ENCODE data around the gene MLANA. TPM values are rescaled to one million over a fixed set of nuclear protein-coding genes. Genes with fewer than 3 reads are reported as not detected.

MLANA gene
- polyA plus RNA-seq, 1 donor from 2014 or later = not detected

DNA sequence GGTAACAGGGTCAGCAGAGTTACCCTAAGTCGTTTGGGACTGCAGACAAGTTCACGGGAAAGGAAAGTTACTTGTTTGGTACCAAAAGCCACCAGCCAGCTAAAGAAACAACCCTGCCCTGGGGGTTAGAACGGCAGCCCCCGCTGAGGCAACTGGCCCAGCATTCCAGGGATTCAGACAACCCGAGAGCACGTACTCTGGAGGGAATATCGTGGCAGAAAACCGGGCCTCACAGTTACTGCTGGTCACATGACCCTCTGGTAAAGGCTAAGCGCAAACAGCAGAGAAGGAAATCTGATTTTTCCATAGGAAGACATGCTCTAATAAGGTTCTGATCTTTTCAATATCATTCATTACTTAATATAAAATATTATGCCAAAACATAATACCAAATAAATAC, 22.5 kb upstream of the MLANA start:
- no peaks in the 10 kb centered on the region for H3K36me3 ChIP-seq (ENCODE audit: insufficient read depth, low read length)
- no peak overlapping the region for H3K9ac ChIP-seq (ENCODE audit: low read length)
- H3K27me3 ChIP-seq (ENCODE audit: insufficient read depth, low read depth, low read length) = no peaks in the 10 kb centered on the region
- no peak overlapping the region for H3K4me2 ChIP-seq (ENCODE audit: low read length)
- no peak for TF ChIP-seq REST (IDR thresholded peaks at IDR 0.05; ENCODE audit: borderline replicate concordance)
- TF ChIP-seq POLR2AphosphoS5 (IDR thresholded peaks at IDR 0.05) = no peak
- no peak for TF ChIP-seq MXI1 (conservative IDR thresholded peaks at IDR 0.05; ENCODE audit: poor library complexity, severe bottlenecking)
- TF ChIP-seq EZH2 (IDR thresholded peaks at IDR 0.05; ENCODE audit: borderline replicate concordance, insufficient read depth, low read length, poor library complexity, severe bottlenecking) = no peak
- TF ChIP-seq RAD21 (conservative IDR thresholded peaks at IDR 0.05) = no peak
- TF ChIP-seq TAF1 (IDR thresholded peaks at IDR 0.05; ENCODE audit: low read depth) = no peak
- no peak for TF ChIP-seq EP300 (conservative IDR thresholded peaks at IDR 0.05; ENCODE audit: poor library complexity, severe bottlenecking)
- TF ChIP-seq, protein P1, sequence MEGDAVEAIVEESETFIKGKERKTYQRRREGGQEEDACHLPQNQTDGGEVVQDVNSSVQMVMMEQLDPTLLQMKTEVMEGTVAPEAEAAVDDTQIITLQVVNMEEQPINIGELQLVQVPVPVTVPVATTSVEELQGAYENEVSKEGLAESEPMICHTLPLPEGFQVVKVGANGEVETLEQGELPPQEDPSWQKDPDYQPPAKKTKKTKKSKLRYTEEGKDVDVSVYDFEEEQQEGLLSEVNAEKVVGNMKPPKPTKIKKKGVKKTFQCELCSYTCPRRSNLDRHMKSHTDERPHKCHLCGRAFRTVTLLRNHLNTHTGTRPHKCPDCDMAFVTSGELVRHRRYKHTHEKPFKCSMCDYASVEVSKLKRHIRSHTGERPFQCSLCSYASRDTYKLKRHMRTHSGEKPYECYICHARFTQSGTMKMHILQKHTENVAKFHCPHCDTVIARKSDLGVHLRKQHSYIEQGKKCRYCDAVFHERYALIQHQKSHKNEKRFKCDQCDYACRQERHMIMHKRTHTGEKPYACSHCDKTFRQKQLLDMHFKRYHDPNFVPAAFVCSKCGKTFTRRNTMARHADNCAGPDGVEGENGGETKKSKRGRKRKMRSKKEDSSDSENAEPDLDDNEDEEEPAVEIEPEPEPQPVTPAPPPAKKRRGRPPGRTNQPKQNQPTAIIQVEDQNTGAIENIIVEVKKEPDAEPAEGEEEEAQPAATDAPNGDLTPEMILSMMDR (IDR thresholded peaks at IDR 0.05; ENCODE audit: poor library complexity, severe bottlenecking) = no peak
- TF ChIP-seq SMC3 (conservative IDR thresholded peaks at IDR 0.05; ENCODE audit: poor library complexity) = no peak
- H3K79me2 ChIP-seq (replicated peaks; ENCODE audit: insufficient read depth, low read length) = no peaks in the 10 kb centered on the region
- no peaks in the 10 kb centered on the region for H3F3A ChIP-seq (ENCODE audit: insufficient read depth, low read length, poor library complexity, severe bottlenecking)
- no peaks in the 10 kb centered on the region for H3K9me2 ChIP-seq (ENCODE audit: insufficient read depth, low read length)
- no peak overlapping the region for H3K27ac ChIP-seq (ENCODE audit: low read length)
- H4K20me1 ChIP-seq (ENCODE audit: insufficient read depth) = no peaks in the 10 kb centered on the region
- H3K9me3 ChIP-seq (ENCODE audit: low read length) = no peaks in the 10 kb centered on the region
- no peak overlapping the region for H2AFZ ChIP-seq (ENCODE audit: low read depth, low read length)
- no peak overlapping the region for H3K4me3 ChIP-seq (ENCODE audit: low read length)

- Histone ChIP-seq H3K79me2 (replicated peaks; ENCODE audit: insufficient read depth, low read length) (no peaks in the 10 kb centered on the region), H3K4me2 (ENCODE audit: low read length) (no peak overlapping the region), H3K4me3 (ENCODE audit: low read length) (no peak overlapping the region), H3K9me2 (ENCODE audit: insufficient read depth, low read length) (no peaks in the 10 kb centered on the region), H3K27ac (ENCODE audit: low read length) (no peak overlapping the region), H4K20me1 (ENCODE audit: insufficient read depth) (no peaks in the 10 kb centered on the region), H3K9ac (ENCODE audit: low read length) (no peak overlapping the region), H3K9me3 (ENCODE audit: low read length) (no peaks in the 10 kb centered on the region), H3K27me3 (ENCODE audit: insufficient read depth, low read depth, low read length) (no peaks in the 10 kb centered on the region), H3F3A (ENCODE audit: insufficient read depth, low read length, poor library complexity, severe bottlenecking) (no peaks in the 10 kb centered on the region), H3K36me3 (ENCODE audit: insufficient read depth, low read length) (no peaks in the 10 kb centered on the region), H2AFZ (ENCODE audit: low read depth, low read length) (no peak overlapping the region)
- no peak for TF ChIP-seq EZH2 (IDR thresholded peaks at IDR 0.05; ENCODE audit: borderline replicate concordance, insufficient read depth, low read length, poor library complexity, severe bottlenecking)
- no peak for TF ChIP-seq POLR2AphosphoS5 (IDR thresholded peaks at IDR 0.05)
- TF ChIP-seq, protein P1 (IDR thresholded peaks at IDR 0.05; ENCODE audit: poor library complexity, severe bottlenecking) = no peak
- no peak for TF ChIP-seq RAD21 (conservative IDR thresholded peaks at IDR 0.05)
- no peak for TF ChIP-seq TAF1 (IDR thresholded peaks at IDR 0.05; ENCODE audit: low read depth)
- TF ChIP-seq MXI1 (conservative IDR thresholded peaks at IDR 0.05; ENCODE audit: poor library complexity, severe bottlenecking) = no peak
These were observed 21.2 kb upstream of the MLANA start for GRCh38 chr9:5869315-5870019.
